ENCODE results near the gene GP1BB.

Gene GP1BB

DNA sequence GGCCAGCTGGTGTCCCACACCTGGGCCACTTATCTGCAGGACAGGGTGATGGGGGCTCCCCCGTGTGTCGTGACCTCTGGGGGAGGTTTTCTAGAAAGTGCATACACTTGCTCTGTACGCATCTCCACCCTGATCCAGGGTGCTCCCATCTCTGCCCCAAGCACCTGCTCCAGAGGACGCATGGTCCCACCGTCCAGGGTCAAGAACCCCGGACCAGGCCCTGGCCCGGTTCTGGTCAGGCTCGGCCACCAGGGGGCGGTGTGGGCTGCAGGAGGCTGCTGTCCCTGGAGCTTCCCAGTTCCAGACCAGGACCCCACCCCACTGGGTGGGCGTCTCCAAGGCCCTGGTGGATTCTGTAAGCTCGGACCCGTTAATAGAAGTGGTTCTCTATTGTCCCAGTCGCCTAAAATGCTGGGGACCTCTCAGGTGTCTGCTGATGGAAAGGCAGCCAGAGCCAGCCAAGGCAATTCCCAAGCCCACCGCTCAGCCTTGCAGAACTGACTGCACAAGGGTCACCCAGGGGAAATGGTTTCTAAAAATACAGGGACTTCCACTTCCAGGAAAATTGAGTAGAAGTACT is 43.7 kb upstream of the GP1BB start:
- peak in 1 of 2 donors; percentile 13 for DNase-seq (ENCODE audit: low read depth in 2 of 2)
- TF ChIP-seq, protein P1, sequence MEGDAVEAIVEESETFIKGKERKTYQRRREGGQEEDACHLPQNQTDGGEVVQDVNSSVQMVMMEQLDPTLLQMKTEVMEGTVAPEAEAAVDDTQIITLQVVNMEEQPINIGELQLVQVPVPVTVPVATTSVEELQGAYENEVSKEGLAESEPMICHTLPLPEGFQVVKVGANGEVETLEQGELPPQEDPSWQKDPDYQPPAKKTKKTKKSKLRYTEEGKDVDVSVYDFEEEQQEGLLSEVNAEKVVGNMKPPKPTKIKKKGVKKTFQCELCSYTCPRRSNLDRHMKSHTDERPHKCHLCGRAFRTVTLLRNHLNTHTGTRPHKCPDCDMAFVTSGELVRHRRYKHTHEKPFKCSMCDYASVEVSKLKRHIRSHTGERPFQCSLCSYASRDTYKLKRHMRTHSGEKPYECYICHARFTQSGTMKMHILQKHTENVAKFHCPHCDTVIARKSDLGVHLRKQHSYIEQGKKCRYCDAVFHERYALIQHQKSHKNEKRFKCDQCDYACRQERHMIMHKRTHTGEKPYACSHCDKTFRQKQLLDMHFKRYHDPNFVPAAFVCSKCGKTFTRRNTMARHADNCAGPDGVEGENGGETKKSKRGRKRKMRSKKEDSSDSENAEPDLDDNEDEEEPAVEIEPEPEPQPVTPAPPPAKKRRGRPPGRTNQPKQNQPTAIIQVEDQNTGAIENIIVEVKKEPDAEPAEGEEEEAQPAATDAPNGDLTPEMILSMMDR (IDR thresholded peaks at IDR 0.05; ENCODE audit: low read depth, low read length) = peak; percentile 81
- no peak overlapping the region for H3K4me3 ChIP-seq (replicated peaks in 1 of 2; ENCODE audit: low read depth in 2 of 2, low read length in 2 of 2)

DNA sequence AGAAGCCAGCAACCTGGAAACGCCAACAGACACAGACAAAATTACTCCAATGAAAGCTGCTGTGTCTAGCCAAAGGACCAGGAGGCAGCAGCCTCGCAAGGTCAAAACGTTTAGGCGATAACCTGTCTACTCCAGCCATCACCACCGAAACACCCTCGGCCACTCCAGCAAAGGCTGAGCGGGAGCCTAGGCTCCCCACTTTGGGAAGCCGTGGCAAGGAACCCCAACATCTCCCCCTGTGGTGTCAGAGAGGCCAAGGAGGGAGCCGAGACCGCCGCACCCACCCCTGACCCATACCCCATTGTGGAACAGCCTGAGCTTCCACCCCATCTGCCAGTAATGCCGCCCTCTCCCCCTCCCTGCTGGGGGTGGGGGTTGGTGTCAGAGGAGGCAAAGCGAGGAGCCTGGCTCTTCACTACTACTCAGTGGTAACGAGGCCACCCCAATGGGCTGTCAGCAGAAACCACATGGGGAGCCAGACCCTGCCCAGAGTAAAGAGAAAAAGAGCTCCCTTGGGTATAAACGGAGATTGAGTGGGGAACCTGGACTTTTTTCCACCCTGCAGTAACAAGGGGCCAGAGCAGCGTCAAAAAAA is 43.0 kb upstream of the GP1BB start:
- TF ChIP-seq, protein P1 (IDR thresholded peaks at IDR 0.05; ENCODE audit: low read depth, low read length) = no peak
- H3K4me3 ChIP-seq (replicated peaks in 1 of 2; ENCODE audit: low read depth in 2 of 2, low read length in 2 of 2) = no peak overlapping the region
- DNase-seq (ENCODE audit: low read depth in 2 of 2) = no peak

DNA sequence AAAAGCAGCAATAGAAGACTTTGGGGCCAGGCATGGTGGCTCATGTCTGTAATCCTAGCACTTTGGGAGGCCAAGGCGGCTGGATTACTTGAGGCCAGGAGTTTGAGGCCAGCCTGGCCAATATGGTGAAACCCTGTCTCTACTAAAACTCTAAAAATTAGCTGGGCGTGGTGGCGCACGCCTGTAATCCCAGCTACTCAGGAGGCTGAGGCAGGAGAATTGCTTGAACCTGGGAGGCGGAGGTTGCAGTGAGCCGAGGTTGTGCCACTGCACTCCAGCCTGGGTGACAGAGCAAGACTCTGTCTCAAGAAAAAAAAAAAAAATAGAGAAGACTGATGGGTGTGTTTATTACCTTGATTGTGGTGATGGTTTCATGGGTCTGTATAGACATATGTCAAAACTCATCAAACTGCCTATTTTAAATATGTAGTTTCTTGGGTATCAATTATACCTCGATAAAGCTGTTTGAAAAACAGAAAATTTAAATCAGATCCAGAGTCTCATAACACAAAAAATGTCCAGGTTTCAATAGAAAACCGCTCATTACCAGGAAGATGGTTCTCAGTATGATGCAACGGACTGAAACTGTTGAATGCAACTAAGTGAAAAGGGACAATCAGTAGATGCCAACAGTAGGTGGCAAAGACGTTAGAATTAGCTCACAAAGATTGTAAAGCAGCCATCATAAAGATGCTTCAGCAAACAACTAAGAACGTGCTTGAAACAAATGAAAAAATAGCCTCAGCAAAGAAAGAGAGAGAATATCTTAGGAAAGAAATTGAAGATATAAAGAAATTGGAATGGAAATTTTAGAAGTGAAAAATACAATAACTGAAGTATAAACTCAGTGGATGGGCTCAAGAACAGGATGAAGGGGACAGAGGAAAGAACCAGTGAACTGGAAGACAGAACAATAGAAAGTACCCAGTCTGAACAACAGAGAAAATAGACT is 42.2 kb upstream of the GP1BB start:
- no peak for DNase-seq (ENCODE audit: low read depth in 2 of 2)
- TF ChIP-seq, protein P1 (IDR thresholded peaks at IDR 0.05; ENCODE audit: low read depth, low read length) = no peak
- H3K4me3 ChIP-seq (replicated peaks in 1 of 2; ENCODE audit: low read depth in 2 of 2, low read length in 2 of 2) = no peak overlapping the region

DNA sequence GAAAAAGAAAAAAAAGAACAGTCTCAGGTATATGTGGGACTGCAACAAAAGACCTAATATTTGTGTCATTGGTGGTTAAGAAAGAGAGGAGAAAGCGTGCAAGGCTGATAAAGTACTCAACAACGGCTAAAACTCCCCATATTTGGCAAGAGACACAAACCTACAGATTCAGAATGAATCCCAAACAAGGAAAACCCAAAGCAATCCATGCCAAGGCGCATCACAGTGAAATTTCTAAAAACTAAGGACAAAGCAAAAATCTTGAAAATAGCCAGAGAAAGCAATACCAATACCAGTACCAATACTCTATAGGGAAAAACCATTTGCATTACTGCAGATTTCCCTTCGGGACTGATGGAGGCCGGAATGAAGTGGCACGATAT is 41.5 kb upstream of the GP1BB start:
- TF ChIP-seq, protein P1 (IDR thresholded peaks at IDR 0.05; ENCODE audit: low read depth, low read length) = no peak
- DNase-seq (ENCODE audit: low read depth in 2 of 2) = no peak
- H3K4me3 ChIP-seq (replicated peaks in 1 of 2; ENCODE audit: low read depth in 2 of 2, low read length in 2 of 2) = no peak overlapping the region

DNA sequence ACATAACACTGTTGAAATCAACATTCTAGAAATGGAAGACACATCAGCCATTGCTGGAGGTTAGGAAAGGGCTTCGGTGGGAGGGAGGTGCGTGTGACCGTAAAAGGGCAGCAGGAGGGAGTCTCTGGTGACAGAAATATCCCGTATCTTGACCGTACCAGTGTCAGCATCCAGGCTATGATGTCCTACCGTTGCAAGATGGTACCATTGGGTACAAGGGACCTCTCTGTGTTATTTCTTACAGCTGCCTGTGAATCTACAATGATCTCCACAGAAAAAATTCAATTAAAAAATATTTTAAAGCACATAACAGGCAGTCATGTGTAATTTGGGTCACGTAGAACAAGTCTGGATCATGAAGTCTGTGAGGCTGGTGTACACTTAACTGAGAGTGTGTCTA is 36.4 kb upstream of the GP1BB start:
- DNase-seq (ENCODE audit: low read depth in 2 of 2) = no peak
- no peak overlapping the region for H3K4me3 ChIP-seq (replicated peaks in 1 of 2; ENCODE audit: low read depth in 2 of 2, low read length in 2 of 2)
- TF ChIP-seq, protein P1 (IDR thresholded peaks at IDR 0.05; ENCODE audit: low read depth, low read length) = no peak

DNA sequence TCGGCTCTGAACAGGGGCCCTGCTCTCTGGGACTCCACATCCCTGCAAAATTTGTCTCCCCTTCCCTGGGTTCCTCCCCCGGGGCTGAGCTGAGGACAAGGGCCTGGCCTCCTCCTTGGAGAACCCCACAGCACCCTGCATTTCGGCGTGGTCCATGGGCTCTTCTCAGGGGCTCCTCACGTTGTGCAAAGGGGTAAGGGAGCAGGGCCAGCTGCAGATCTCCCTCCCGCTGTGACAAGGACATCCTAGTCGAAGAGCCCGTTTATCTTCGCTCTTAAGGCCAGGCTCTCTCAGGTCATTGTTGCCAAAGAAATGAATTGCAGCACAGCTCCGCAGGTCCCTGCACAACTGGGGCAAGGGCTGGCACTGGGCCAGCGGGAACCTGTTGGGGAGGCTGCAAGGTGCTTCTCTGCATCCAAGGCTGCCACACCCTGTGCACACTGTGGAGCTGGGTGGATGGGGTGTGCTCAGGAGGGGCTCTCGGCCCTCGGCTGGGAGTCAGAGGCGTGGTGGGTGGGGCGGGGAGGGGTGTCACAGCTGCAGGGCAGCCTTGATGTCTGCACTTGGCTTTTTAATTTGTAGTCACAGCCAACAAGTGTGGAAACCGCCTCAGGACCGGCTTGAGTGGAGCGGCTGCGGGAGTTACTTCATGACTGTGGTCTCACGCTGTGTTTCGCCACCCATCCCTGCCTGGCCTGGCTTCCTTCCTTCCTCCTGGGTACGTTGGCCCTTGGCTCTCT is 35.6 kb upstream of the GP1BB start:
- TF ChIP-seq, protein P1 (IDR thresholded peaks at IDR 0.05; ENCODE audit: low read depth, low read length) = no peak
- no peak for DNase-seq (ENCODE audit: low read depth in 2 of 2)
- no peak overlapping the region for H3K4me3 ChIP-seq (replicated peaks in 1 of 2; ENCODE audit: low read depth in 2 of 2, low read length in 2 of 2)
